Liver (tissue), 3 donors: ENCODE results near the gene RRP1.

Source experiments
- EGR1 ChIP-seq, 2 donors: IDR thresholded peaks; 2 replicates each; pipeline ENCODE4 v1.6.1; 2016 to 2018; ENCODE audit warnings: antibody characterized with exemption in 2 of 2, low read depth in 2 of 2
- TAF1 ChIP-seq: conservative IDR thresholded peaks from 2 replicates; pipeline ENCODE4 v1.6.1; 2016; ENCODE audit warnings: antibody characterized with exemption, mild to moderate bottlenecking
- YY1 ChIP-seq: IDR thresholded peaks from 2 replicates; pipeline ENCODE4 v1.6.1; 2016; ENCODE audit warnings: antibody characterized with exemption, mild to moderate bottlenecking
- TF ChIP-seq, protein P1 (sequence below): IDR thresholded peaks from 2 replicates; pipeline ENCODE4 v1.6.1; 2016; ENCODE audit warnings: antibody characterized with exemption
- TF ChIP-seq, protein P2 (sequence below): fragments of 150-350 bp; IDR thresholded peaks from 2 replicates; pipeline ENCODE4 v1.5.1; 2017; ENCODE audit warnings: improper control_type of control experiment, low read depth, low read length; ENCODE audit not compliant: missing input control
- TF ChIP-seq, protein P3 (sequence below): IDR thresholded peaks from 2 replicates; pipeline ENCODE4 v1.6.1; 2016; ENCODE audit warnings: antibody characterized with exemption, mild to moderate bottlenecking
- TF ChIP-seq, protein P4 (sequence below): IDR thresholded peaks from 2 replicates; pipeline ENCODE4 v1.6.1; 2016; ENCODE audit warnings: antibody characterized with exemption
- donor health status: healthy.
- donor health status: healthy.

DNA sequence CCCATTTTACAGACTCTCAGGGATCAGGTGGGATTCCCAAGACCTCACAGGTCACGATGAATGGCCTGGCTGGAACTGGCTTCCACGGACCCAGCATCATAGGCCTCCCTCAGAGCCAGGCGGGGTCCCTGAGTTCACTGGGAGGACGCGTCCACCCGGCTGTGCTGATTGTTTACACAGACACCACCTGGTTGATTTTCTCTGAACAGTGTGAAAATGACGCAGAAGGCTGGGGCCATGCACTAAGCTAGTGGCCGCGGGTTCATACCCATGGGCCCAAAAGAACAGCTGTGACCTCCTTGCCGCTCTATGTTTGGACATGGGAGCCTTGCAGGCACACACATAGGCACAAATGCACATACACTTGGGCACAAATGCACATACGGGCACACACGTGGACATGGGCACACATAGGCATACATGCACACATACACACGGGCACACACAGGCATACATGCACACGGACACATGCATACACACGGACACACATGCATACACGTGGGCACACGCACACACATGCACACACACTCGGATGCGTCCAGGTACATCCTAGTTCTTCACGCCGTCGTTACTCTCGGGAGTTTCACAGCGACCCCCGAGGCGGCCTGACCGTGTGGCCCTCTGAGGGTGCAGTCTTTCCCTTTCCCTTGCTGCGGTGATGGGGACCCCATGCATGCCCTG is 36.5 kb upstream of the RRP1 start:
- no peak for TF ChIP-seq YY1
- TF ChIP-seq, protein P1, sequence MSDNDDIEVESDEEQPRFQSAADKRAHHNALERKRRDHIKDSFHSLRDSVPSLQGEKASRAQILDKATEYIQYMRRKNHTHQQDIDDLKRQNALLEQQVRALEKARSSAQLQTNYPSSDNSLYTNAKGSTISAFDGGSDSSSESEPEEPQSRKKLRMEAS = no peak
- TF ChIP-seq EGR1 (IDR thresholded peaks at IDR 0.05; ENCODE audit: low read depth in 2 of 2) = no peak
- TF ChIP-seq, protein P2, sequence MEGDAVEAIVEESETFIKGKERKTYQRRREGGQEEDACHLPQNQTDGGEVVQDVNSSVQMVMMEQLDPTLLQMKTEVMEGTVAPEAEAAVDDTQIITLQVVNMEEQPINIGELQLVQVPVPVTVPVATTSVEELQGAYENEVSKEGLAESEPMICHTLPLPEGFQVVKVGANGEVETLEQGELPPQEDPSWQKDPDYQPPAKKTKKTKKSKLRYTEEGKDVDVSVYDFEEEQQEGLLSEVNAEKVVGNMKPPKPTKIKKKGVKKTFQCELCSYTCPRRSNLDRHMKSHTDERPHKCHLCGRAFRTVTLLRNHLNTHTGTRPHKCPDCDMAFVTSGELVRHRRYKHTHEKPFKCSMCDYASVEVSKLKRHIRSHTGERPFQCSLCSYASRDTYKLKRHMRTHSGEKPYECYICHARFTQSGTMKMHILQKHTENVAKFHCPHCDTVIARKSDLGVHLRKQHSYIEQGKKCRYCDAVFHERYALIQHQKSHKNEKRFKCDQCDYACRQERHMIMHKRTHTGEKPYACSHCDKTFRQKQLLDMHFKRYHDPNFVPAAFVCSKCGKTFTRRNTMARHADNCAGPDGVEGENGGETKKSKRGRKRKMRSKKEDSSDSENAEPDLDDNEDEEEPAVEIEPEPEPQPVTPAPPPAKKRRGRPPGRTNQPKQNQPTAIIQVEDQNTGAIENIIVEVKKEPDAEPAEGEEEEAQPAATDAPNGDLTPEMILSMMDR = no peak
- TF ChIP-seq TAF1 = no peak
- TF ChIP-seq, protein P3, sequence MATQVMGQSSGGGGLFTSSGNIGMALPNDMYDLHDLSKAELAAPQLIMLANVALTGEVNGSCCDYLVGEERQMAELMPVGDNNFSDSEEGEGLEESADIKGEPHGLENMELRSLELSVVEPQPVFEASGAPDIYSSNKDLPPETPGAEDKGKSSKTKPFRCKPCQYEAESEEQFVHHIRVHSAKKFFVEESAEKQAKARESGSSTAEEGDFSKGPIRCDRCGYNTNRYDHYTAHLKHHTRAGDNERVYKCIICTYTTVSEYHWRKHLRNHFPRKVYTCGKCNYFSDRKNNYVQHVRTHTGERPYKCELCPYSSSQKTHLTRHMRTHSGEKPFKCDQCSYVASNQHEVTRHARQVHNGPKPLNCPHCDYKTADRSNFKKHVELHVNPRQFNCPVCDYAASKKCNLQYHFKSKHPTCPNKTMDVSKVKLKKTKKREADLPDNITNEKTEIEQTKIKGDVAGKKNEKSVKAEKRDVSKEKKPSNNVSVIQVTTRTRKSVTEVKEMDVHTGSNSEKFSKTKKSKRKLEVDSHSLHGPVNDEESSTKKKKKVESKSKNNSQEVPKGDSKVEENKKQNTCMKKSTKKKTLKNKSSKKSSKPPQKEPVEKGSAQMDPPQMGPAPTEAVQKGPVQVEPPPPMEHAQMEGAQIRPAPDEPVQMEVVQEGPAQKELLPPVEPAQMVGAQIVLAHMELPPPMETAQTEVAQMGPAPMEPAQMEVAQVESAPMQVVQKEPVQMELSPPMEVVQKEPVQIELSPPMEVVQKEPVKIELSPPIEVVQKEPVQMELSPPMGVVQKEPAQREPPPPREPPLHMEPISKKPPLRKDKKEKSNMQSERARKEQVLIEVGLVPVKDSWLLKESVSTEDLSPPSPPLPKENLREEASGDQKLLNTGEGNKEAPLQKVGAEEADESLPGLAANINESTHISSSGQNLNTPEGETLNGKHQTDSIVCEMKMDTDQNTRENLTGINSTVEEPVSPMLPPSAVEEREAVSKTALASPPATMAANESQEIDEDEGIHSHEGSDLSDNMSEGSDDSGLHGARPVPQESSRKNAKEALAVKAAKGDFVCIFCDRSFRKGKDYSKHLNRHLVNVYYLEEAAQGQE = no peak
- TF ChIP-seq, protein P4, sequence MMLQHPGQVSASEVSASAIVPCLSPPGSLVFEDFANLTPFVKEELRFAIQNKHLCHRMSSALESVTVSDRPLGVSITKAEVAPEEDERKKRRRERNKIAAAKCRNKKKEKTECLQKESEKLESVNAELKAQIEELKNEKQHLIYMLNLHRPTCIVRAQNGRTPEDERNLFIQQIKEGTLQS = no peak
